ENCODE results near the gene FGD4. TPM values are rescaled to one million over a fixed set of nuclear protein-coding genes. Genes with fewer than 3 reads are reported as not detected.

Gene FGD4
- total and polyA plus RNA-seq, 2 donors from 2014 or later = 4.9 to 55.5 TPM

GRCh38 chr12:32546272-32546671 lies 146.9 kb downstream of the FGD4 start:
- intact Hi-C loops (cut with DNase I) = no loop called here

GRCh38 chr12:32548691-32549281 lies 149.4 kb downstream of the FGD4 start:
- Histone ChIP-seq H3K27ac (ENCODE audit: low read depth in 2 of 2, low read length in 2 of 2) (peak overlapping the region; percentile 58 to 68), H3K27me3 (ENCODE audit: control insufficient read depth, insufficient read depth, low read length) (no peaks in the 10 kb centered on the region), H3K9ac (ENCODE audit: low read length in 3 of 3) (peak overlapping the region in 1 of 3 donors; percentile 1), H3K4me1 (ENCODE audit: control insufficient read depth in 2 of 3, insufficient read depth in 2 of 3, low read depth in 1 of 3, low read length in 3 of 3) (peaks cover 0 to 47% (median 36%) of the 10 kb centered on the region in 3 donors), H3K4me3 (ENCODE audit: low read length in 3 of 3) (no peak overlapping the region), H3K36me3 (ENCODE audit: control insufficient read depth in 2 of 3, insufficient read depth in 3 of 3, low read length in 3 of 3) (no peaks in the 10 kb centered on the region), H3K9me3 (ENCODE audit: control insufficient read depth in 2 of 3, insufficient read depth in 1 of 3, low read length in 3 of 3) (no peaks in the 10 kb centered on the region)
- FAIRE-seq (no peak), DNase-seq (no peak)
- intact Hi-C loops (cut with DNase I) = no loop called here
- no peak for TF ChIP-seq CTCF (IDR thresholded peaks at IDR 0.05; ENCODE audit: borderline replicate concordance, extremely low read depth, insufficient read depth)

More at GRCh38 chr12:32546272-32546671, 146.9 kb downstream of the FGD4 start:
- FAIRE-seq (no peak), DNase-seq (no peak)
- Histone ChIP-seq H3K4me1 (ENCODE audit: control insufficient read depth in 2 of 3, insufficient read depth in 2 of 3, low read depth in 1 of 3, low read length in 3 of 3) (peaks cover 0 to 69% (median 36%) of the 10 kb centered on the region in 3 donors), H3K9ac (ENCODE audit: low read length in 3 of 3) (no peak overlapping the region), H3K4me3 (ENCODE audit: low read length in 3 of 3) (no peak overlapping the region), H3K27me3 (ENCODE audit: control insufficient read depth, insufficient read depth, low read length) (no peaks in the 10 kb centered on the region), H3K9me3 (ENCODE audit: control insufficient read depth in 2 of 3, insufficient read depth in 1 of 3, low read length in 3 of 3) (no peaks in the 10 kb centered on the region), H3K27ac (ENCODE audit: low read depth in 2 of 2, low read length in 2 of 2) (peak overlapping the region in 1 of 2 donors; percentile 62), H3K36me3 (ENCODE audit: control insufficient read depth in 2 of 3, insufficient read depth in 3 of 3, low read length in 3 of 3) (no peaks in the 10 kb centered on the region)
- TF ChIP-seq CTCF (IDR thresholded peaks at IDR 0.05; ENCODE audit: borderline replicate concordance, extremely low read depth, insufficient read depth) = no peak

DNA sequence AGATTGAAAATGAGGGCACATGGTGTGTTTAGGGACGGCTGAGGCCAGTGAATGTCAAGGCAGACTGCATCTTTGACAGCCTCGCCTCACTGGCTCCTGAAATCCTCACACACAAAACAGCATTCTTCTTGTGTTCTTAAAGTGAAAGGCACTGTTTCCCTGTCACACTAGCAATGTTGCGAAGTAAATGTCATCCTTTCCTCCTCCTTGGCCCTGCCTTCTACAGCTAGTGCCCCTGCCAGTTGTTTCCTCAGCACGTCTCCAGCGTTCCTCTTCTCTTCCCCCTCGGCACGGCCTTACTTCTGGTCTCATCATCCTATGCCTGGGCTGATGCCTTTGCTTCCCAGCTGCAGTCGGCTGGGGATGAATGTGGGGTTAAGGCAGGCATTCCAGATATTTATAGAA lies 150.3 kb downstream of the FGD4 start:
- Histone ChIP-seq H3K4me1 (ENCODE audit: control insufficient read depth in 2 of 3, insufficient read depth in 2 of 3, low read depth in 1 of 3, low read length in 3 of 3) (peaks cover 0 to 40% (median 36%) of the 10 kb centered on the region in 3 donors), H3K4me3 (ENCODE audit: low read length in 3 of 3) (no peak overlapping the region), H3K9ac (ENCODE audit: low read length in 3 of 3) (peak overlapping the region in 1 of 3 donors; percentile 1), H3K27ac (ENCODE audit: low read depth in 2 of 2, low read length in 2 of 2) (peak overlapping the region; percentile 58 to 68), H3K27me3 (ENCODE audit: control insufficient read depth, insufficient read depth, low read length) (no peaks in the 10 kb centered on the region), H3K9me3 (ENCODE audit: control insufficient read depth in 2 of 3, insufficient read depth in 1 of 3, low read length in 3 of 3) (no peaks in the 10 kb centered on the region), H3K36me3 (ENCODE audit: control insufficient read depth in 2 of 3, insufficient read depth in 3 of 3, low read length in 3 of 3) (no peaks in the 10 kb centered on the region)
- FAIRE-seq (no peak), DNase-seq (peak in 1 of 5 donors; percentile 61)
- intact Hi-C loops (cut with DNase I) = no loop called here
- no peak for TF ChIP-seq CTCF (IDR thresholded peaks at IDR 0.05; ENCODE audit: borderline replicate concordance, extremely low read depth, insufficient read depth)

Measured in kidney (tissue), 14 donors.